Peyer's patch (tissue), 4 donors: Measurements from ENCODE around the gene ABTB1.

ENCODE experiments used
- POLR2A ChIP-seq, 2 donors: fragments of 450-650 bp; IDR thresholded peaks; one replicate each; pipeline ENCODE4 v1.5.1; 2017; ENCODE audit warnings: antibody characterized with exemption in 2 of 2, mild to moderate bottlenecking in 2 of 2, moderate library complexity in 2 of 2
- TF ChIP-seq, protein P1 (sequence below), 6 experiments: fragments of 450-650 bp in 4 of 6; fragments of 200-600 bp in 2 of 6; sonication (generic) in 1 of 6; IDR thresholded peaks; one replicate each; pipeline ENCODE4 v1.5.1; 2017 to 2019; ENCODE audit warnings: antibody characterized with exemption in 6 of 6, mild to moderate bottlenecking in 3 of 6, moderate library complexity in 1 of 6

GRCh38 chr3:127694467-127695215, 21.9 kb downstream of the ABTB1 start:
- TF ChIP-seq, protein P1, sequence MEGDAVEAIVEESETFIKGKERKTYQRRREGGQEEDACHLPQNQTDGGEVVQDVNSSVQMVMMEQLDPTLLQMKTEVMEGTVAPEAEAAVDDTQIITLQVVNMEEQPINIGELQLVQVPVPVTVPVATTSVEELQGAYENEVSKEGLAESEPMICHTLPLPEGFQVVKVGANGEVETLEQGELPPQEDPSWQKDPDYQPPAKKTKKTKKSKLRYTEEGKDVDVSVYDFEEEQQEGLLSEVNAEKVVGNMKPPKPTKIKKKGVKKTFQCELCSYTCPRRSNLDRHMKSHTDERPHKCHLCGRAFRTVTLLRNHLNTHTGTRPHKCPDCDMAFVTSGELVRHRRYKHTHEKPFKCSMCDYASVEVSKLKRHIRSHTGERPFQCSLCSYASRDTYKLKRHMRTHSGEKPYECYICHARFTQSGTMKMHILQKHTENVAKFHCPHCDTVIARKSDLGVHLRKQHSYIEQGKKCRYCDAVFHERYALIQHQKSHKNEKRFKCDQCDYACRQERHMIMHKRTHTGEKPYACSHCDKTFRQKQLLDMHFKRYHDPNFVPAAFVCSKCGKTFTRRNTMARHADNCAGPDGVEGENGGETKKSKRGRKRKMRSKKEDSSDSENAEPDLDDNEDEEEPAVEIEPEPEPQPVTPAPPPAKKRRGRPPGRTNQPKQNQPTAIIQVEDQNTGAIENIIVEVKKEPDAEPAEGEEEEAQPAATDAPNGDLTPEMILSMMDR (IDR thresholded peaks at IDR 0.05) = peak in 3 of 6 experiments; percentile 31 to 46 (median 37)
- TF ChIP-seq POLR2A (IDR thresholded peaks at IDR 0.05) = no peak
